OCI-LY3 (cell line): ENCODE results near the gene GPR132.

Experiments
- CTCF ChIP-seq: fragments of 200-600, 300-600 bp; sonication (generic); IDR thresholded peaks from 2 replicates; pipeline ENCODE4 v1.5.1; 2014; ENCODE audit warnings: antibody characterized with exemption, low read length, low read depth
- EZH2phosphoT487 ChIP-seq: fragments of 200-600 bp; shearing (Covaris generic); IDR thresholded peaks from 2 replicates; pipeline ENCODE4 v1.6.1; 2018; ENCODE audit warnings: antibody characterized with exemption, mixed run types, low read depth

DNA sequence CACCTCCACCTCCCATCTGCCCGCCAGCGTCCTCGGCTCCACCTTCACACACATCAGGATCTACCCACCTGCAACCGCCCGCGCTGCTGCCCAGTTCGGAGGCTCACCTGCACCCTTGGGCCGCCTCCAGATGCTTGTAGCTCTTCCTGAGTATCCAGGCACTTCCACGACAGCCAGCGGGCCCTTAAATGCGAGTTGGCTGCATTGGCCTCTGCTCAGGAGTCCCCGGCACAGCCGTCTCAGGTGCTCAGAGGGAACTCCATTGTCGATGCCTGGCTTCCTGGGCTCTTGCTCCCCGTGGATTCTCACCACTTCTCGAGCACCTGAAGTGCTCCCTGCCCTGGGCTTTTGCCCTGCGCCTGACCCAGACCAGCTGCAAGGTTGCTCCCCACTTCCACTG is 22.4 kb downstream of the GPR132 start:
- TF ChIP-seq CTCF (no peak), EZH2phosphoT487 (no peak)
